ENCODE data around the gene LTA4H.

Gene LTA4H

DNA sequence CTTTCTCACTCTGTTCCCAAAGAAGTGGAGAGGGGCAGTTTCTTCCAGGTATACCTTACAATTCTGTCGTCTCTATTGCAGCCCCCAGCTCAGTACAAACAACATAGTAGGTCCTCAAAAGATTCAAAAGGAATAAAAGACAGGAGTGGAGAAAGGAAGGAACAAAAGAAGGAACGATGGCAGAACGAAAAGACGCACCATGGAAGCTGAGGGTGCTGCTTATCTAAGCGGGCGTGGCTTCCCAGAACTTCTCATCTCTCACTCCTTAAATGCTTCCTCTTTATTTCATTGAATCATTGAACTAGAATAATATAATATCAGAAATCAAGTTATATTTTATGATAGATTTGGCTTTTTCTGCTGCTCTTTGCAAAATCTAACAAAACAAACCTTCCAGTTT, 13.7 kb upstream of the LTA4H start:
- no peak for ATAC-seq
- TF ChIP-seq ESRRG (CRISPR knock-in tag; IDR thresholded peaks at IDR 0.05) (no peak), RARB (CRISPR knock-in tag; IDR thresholded peaks at IDR 0.05) (no peak), ZNF8 (CRISPR knock-in tag; IDR thresholded peaks at IDR 0.05) (no peak), PPARA (CRISPR knock-in tag; IDR thresholded peaks at IDR 0.05; ENCODE audit: borderline replicate concordance) (no peak), CSDC2 (CRISPR knock-in tag; IDR thresholded peaks at IDR 0.05) (no peak), ZNF70 (CRISPR knock-in tag; IDR thresholded peaks at IDR 0.05) (no peak), CSRNP3 (CRISPR knock-in tag; IDR thresholded peaks at IDR 0.05) (no peak), SNAI2 (CRISPR knock-in tag; IDR thresholded peaks at IDR 0.05) (no peak), ARNTL (CRISPR knock-in tag; IDR thresholded peaks at IDR 0.05; ENCODE audit: borderline replicate concordance, low read depth) (no peak), TOX (CRISPR knock-in tag; IDR thresholded peaks at IDR 0.05; ENCODE audit: borderline replicate concordance) (no peak), CREB5 (CRISPR knock-in tag; IDR thresholded peaks at IDR 0.05; ENCODE audit: low read depth) (no peak), ZNF565 (CRISPR knock-in tag; conservative IDR thresholded peaks at IDR 0.05; ENCODE audit: low read depth) (no peak), GLIS3 (CRISPR knock-in tag; IDR thresholded peaks at IDR 0.05) (no peak), TCF4 (CRISPR knock-in tag; IDR thresholded peaks at IDR 0.05; ENCODE audit: borderline replicate concordance) (no peak), ZC3H10 (CRISPR knock-in tag; IDR thresholded peaks at IDR 0.05) (no peak), OSR1 (CRISPR knock-in tag; IDR thresholded peaks at IDR 0.05) (no peak)
- TF ChIP-seq, protein P1, sequence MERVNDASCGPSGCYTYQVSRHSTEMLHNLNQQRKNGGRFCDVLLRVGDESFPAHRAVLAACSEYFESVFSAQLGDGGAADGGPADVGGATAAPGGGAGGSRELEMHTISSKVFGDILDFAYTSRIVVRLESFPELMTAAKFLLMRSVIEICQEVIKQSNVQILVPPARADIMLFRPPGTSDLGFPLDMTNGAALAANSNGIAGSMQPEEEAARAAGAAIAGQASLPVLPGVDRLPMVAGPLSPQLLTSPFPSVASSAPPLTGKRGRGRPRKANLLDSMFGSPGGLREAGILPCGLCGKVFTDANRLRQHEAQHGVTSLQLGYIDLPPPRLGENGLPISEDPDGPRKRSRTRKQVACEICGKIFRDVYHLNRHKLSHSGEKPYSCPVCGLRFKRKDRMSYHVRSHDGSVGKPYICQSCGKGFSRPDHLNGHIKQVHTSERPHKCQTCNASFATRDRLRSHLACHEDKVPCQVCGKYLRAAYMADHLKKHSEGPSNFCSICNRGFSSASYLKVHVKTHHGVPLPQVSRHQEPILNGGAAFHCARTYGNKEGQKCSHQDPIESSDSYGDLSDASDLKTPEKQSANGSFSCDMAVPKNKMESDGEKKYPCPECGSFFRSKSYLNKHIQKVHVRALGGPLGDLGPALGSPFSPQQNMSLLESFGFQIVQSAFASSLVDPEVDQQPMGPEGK (CRISPR knock-in tag; IDR thresholded peaks at IDR 0.05; ENCODE audit: borderline replicate concordance) = no peak
- TF ChIP-seq, protein P2, sequence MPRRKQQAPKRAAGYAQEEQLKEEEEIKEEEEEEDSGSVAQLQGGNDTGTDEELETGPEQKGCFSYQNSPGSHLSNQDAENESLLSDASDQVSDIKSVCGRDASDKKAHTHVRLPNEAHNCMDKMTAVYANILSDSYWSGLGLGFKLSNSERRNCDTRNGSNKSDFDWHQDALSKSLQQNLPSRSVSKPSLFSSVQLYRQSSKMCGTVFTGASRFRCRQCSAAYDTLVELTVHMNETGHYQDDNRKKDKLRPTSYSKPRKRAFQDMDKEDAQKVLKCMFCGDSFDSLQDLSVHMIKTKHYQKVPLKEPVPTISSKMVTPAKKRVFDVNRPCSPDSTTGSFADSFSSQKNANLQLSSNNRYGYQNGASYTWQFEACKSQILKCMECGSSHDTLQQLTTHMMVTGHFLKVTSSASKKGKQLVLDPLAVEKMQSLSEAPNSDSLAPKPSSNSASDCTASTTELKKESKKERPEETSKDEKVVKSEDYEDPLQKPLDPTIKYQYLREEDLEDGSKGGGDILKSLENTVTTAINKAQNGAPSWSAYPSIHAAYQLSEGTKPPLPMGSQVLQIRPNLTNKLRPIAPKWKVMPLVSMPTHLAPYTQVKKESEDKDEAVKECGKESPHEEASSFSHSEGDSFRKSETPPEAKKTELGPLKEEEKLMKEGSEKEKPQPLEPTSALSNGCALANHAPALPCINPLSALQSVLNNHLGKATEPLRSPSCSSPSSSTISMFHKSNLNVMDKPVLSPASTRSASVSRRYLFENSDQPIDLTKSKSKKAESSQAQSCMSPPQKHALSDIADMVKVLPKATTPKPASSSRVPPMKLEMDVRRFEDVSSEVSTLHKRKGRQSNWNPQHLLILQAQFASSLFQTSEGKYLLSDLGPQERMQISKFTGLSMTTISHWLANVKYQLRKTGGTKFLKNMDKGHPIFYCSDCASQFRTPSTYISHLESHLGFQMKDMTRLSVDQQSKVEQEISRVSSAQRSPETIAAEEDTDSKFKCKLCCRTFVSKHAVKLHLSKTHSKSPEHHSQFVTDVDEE (CRISPR knock-in tag; IDR thresholded peaks at IDR 0.05) = no peak

- TF ChIP-seq GLIS3 (CRISPR knock-in tag; IDR thresholded peaks at IDR 0.05) = no peak
- no peak for TF ChIP-seq PPARA (CRISPR knock-in tag; IDR thresholded peaks at IDR 0.05; ENCODE audit: borderline replicate concordance)
- TF ChIP-seq ZNF70 (CRISPR knock-in tag; IDR thresholded peaks at IDR 0.05) = no peak
- ATAC-seq = no peak
Measured at GRCh38 chr12:96048393-96048969, 13.1 kb upstream of the LTA4H start.

DNA sequence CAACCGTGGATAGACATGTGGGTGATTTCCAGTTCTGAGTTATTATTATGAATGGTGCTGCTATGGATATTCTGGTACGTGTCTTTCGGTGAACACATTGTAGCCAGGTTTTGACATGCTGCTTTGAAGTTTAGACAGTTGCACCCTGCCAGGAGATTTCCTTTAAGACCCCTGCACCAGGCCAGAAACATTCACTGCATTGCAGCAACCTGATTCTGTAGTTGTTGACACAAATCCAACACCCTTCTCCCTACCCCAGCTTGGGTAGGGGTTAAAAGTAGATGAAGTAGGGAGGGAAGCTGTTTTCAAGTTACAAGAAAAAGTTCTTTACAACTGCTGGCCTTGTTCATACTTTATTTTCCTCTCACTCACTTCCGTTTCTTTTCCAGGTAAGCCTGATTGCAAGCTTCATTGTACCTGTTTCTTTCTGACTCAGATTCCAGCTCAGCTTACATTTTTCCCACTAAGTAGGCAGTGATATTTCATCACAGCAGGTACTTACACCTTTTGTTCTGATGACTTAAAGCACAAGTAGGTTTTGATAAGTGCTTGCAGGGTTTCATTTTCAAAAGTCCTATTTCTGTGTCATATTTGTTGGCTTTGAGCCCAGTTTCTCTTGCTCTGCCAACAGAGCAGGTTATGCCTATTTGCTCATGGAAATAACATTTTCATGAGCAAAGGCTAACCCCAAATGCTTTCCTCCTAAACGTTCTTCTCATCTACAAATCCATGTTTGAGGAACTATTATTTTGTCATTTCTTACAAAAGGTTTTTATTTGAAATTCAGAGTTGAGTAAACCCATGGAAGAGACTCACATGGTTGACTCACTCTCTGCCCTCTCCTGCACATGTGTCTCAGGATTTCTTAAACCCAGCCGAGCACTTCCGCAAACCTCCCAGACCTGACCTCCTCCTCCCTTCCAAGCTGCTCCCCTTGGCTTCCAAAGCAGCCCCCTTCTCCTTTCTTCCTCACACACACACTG, 12.1 kb upstream of the LTA4H start:
- TF ChIP-seq ZNF8 (CRISPR knock-in tag; IDR thresholded peaks at IDR 0.05) (no peak), ZNF70 (CRISPR knock-in tag; IDR thresholded peaks at IDR 0.05) (no peak), ESRRG (CRISPR knock-in tag; IDR thresholded peaks at IDR 0.05) (no peak), CSRNP3 (CRISPR knock-in tag; IDR thresholded peaks at IDR 0.05) (no peak), BACH2 (CRISPR knock-in tag; IDR thresholded peaks at IDR 0.05; ENCODE audit: borderline replicate concordance) (no peak), RARB (CRISPR knock-in tag; IDR thresholded peaks at IDR 0.05) (no peak), ZFP30 (CRISPR knock-in tag; IDR thresholded peaks at IDR 0.05) (no peak), TOX (CRISPR knock-in tag; IDR thresholded peaks at IDR 0.05; ENCODE audit: borderline replicate concordance) (no peak), ZC3H10 (CRISPR knock-in tag; IDR thresholded peaks at IDR 0.05) (no peak)
- TF ChIP-seq, protein P2 (CRISPR knock-in tag; IDR thresholded peaks at IDR 0.05) = no peak
- ATAC-seq = peak; percentile 72
